Upper lobe of left lung (tissue), 6 donors: ENCODE results near the gene CACNG8. TPM values are rescaled to one million over a fixed set of nuclear protein-coding genes. Genes with fewer than 3 reads are reported as not detected.
A peak's percentile ranks its signal among the peaks of the same experiment; 100 is the strongest.

ENCODE experiments used
- ATAC-seq, 2 donors: fragments of 200-7000 bp; cut with Tn5 transposase; one replicate each; pipeline ENCODE4 v1.9.1; 2022; ENCODE audit warnings: mild to moderate bottlenecking in 2 of 2, moderate library complexity in 2 of 2; ENCODE audit not compliant: low FRiP score in 2 of 2
- DNase-seq, 2 donors: peaks; one replicate each; pipeline ENCODE4 v3.0.0-alpha.2; 2019 to 2020
- H3K27ac ChIP-seq, 4 donors: fragments of 200-600 bp; sonication (generic); one replicate each; pipeline ENCODE4 v1.5.1; 2016 to 2019
- H3K27me3 ChIP-seq, 4 donors: fragments of 200-600 bp; sonication (generic); one replicate each; pipeline ENCODE4 v1.5.1; 2017 to 2019
- H3K36me3 ChIP-seq, 4 donors: fragments of 200-600 bp; sonication (generic); one replicate each; pipeline ENCODE4 v1.5.1; 2016 to 2019
- H3K4me1 ChIP-seq, 4 donors: fragments of 200-600 bp; sonication (generic); one replicate each; pipeline ENCODE4 v1.5.1; 2018 to 2019
- H3K4me3 ChIP-seq, 4 donors: fragments of 200-600 bp; sonication (generic); one replicate each; pipeline ENCODE4 v1.5.1; 2017 to 2019; ENCODE audit warnings: mild to moderate bottlenecking in 2 of 4, moderate library complexity in 1 of 4
- H3K9me3 ChIP-seq, 4 donors: fragments of 200-600 bp; sonication (generic); one replicate each; pipeline ENCODE4 v1.5.1; 2018 to 2019
- CTCF ChIP-seq, 6 experiments: fragments of 450-650 bp in 4 of 6; fragments of 200-600 bp in 2 of 6; sonication (generic) in 2 of 6; IDR thresholded peaks; one replicate each; pipeline ENCODE4 v1.5.1; 2016 to 2019; ENCODE audit warnings: antibody characterized with exemption in 6 of 6
- EP300 ChIP-seq, 4 donors: sonication (generic); formaldehyde crosslinking; IDR thresholded peaks; one replicate each; pipeline ENCODE4 v1.5.1; 2017; ENCODE audit warnings: antibody characterized with exemption in 4 of 4, control low read depth in 2 of 4
- POLR2A ChIP-seq, 4 donors: fragments of 450-650 bp; IDR thresholded peaks; one replicate each; pipeline ENCODE4 v1.5.1; 2016 to 2017; ENCODE audit warnings: antibody characterized with exemption in 4 of 4, mild to moderate bottlenecking in 2 of 4
- POLR2AphosphoS5 ChIP-seq, 2 donors: sonication (generic); formaldehyde crosslinking; IDR thresholded peaks; one replicate each; pipeline ENCODE4 v1.5.1; 2017; ENCODE audit warnings: antibody characterized with exemption in 2 of 2
- WGBS, 2 donors: methylation state at CpG; one replicate each; pipeline ENCODE4 v1.1.5; 2017 to 2018; 5-methylcytosine and 5-hydroxymethylcytosine counted together
- total RNA-seq, 6 donors: library from RNA; depleted of rRNA in 4 of 6; stranded (reverse); fragments of >200 nt in 4 of 6; gene quantifications; one replicate each; pipeline versions ENCODE4 v1.1.0 to v1.2.1, GENCODE V29; 2016 to 2021
- donor health status: DM: no; HTN: no; CAD: no; lungs with moderate emphysema.
- donor health status: DM: no; HTN: yes; CAD: no; lungs with severe emphysema.

The CACNG8 gene
- total RNA-seq, 6 donors from 2014 or later, result 0.09 to 0.44 (median 0.26) TPM; not detected in 2

- H3K4me1 ChIP-seq, result peaks cover 0 to 13% (median 0%) of the 10 kb centered on the region in 4 donors
- H3K9me3 ChIP-seq, result no peaks in the 10 kb centered on the region
- 3 to 5% methylated on average over 10 of the region's 10 CpGs for WGBS, 2 donors
- H3K27ac ChIP-seq, result no peak overlapping the region
- peaks cover 2 to 54% (median 30%) of the 10 kb centered on the region in 4 donors for H3K27me3 ChIP-seq
- no peaks in the 10 kb centered on the region for H3K36me3 ChIP-seq
- ATAC-seq, result no peak
- H3K4me3 ChIP-seq, result no peak overlapping the region
- TF ChIP-seq CTCF (IDR thresholded peaks at IDR 0.05), result no peak
- TF ChIP-seq POLR2A (IDR thresholded peaks at IDR 0.05), result no peak
- TF ChIP-seq EP300 (IDR thresholded peaks at IDR 0.05), result no peak
- no peak for TF ChIP-seq POLR2AphosphoS5 (IDR thresholded peaks at IDR 0.05)
- no peak for DNase-seq
These were observed 2.5 kb upstream of the CACNG8 start for GRCh38 chr19:53960187-53960586.

DNA sequence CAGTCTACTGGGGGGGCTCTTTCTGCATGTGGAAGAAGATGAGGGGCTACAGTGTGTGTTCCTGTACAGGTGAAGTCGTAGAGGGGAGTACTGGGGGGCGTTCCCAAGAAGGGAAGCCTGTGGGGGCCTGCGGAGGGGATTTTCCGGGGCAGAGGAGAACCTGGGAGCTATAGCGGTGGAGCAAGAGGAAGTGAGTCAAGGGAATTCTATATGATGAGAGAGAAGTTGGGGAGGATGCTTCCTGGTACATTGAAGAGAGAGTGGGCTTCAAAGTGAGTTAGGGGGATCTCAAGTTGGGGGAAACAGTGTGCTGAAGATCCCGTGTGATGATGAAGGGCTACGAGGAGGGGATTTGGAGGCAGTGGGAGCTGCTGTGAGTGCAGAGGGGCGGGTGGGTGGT lies 1.9 kb upstream of the CACNG8 start:
- DNase-seq (no peak), ATAC-seq (no peak)
- TF ChIP-seq POLR2A (IDR thresholded peaks at IDR 0.05), result no peak
- TF ChIP-seq CTCF (IDR thresholded peaks at IDR 0.05), result no peak
- no peak for TF ChIP-seq EP300 (IDR thresholded peaks at IDR 0.05)
- TF ChIP-seq POLR2AphosphoS5 (IDR thresholded peaks at IDR 0.05), result no peak
- Histone ChIP-seq H3K27me3 (peaks cover 2 to 54% (median 30%) of the 10 kb centered on the region in 4 donors), H3K4me1 (peaks cover 0 to 13% (median 0%) of the 10 kb centered on the region in 4 donors), H3K9me3 (no peaks in the 10 kb centered on the region), H3K4me3 (no peak overlapping the region), H3K27ac (no peak overlapping the region), H3K36me3 (no peaks in the 10 kb centered on the region)
- WGBS, 2 donors, result 5 to 6% methylated on average over 8 of the region's 8 CpGs

DNA sequence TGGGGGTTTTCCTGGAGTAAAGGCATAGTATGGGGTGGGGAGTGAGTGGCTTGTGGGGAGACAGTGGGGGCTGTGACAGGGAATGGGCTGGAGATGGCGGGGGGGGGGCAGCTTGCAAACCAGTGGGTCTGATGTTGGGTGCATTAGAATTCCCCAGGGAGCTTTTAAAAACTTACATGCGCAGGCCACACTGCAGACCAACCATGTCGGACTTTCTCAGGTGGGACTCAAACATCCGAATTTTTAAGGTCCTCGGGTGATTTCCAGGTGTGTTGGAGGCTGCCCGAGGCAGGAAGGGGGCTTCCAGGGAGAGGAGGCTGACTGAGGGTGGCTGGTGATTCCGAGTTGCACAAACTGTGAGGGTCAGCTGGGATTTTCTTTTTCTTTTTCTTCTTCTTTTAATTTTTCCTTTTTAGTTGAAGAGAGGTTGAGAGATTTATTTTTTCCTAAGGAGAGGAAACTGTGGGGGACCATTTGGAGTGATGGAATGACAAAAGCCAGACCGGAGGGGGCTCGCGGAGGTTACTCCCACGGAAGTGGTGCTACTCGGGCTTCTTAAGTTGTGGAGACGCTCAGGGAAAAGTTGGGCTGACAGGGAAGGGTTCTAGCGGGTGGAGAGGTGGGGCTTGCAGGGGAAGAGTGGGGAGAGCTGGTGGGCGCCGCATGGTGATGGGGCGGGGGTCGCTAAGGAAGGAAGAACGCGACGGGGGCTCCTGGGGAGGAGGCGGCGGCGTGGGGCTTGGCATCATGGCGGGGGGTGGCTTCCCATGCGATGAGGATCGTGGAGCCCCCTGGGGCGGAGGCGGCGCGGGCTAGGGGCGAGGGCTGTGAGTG lies 997 bp upstream of the CACNG8 start:
- Histone ChIP-seq H3K4me1 (peaks cover 0 to 13% (median 0%) of the 10 kb centered on the region in 4 donors), H3K36me3 (no peaks in the 10 kb centered on the region), H3K9me3 (no peaks in the 10 kb centered on the region), H3K27me3 (peaks cover 2 to 54% (median 30%) of the 10 kb centered on the region in 4 donors), H3K27ac (no peak overlapping the region), H3K4me3 (no peak overlapping the region)
- ATAC-seq (no peak), DNase-seq (peak in 1 of 2 donors; percentile 70)
- no peak for TF ChIP-seq CTCF (IDR thresholded peaks at IDR 0.05)
- no peak for TF ChIP-seq POLR2A (IDR thresholded peaks at IDR 0.05)
- TF ChIP-seq POLR2AphosphoS5 (IDR thresholded peaks at IDR 0.05), result no peak
- no peak for TF ChIP-seq EP300 (IDR thresholded peaks at IDR 0.05)
- WGBS, 2 donors, result 4 to 5% methylated on average over 28 to 32 of the region's 32 CpGs

- Histone ChIP-seq H3K4me3 (peak overlapping the region in 1 of 4 donors; percentile 32), H3K9me3 (no peaks in the 10 kb centered on the region), H3K36me3 (no peaks in the 10 kb centered on the region), H3K4me1 (peaks cover 0 to 13% (median 0%) of the 10 kb centered on the region in 4 donors), H3K27ac (no peak overlapping the region), H3K27me3 (peaks cover 2 to 27% (median 16%) of the 10 kb centered on the region in 4 donors)
- no peak for ATAC-seq
- TF ChIP-seq EP300 (IDR thresholded peaks at IDR 0.05) (no peak), POLR2A (IDR thresholded peaks at IDR 0.05) (no peak), CTCF (IDR thresholded peaks at IDR 0.05) (no peak), POLR2AphosphoS5 (IDR thresholded peaks at IDR 0.05) (no peak)
- 57 to 62% methylated on average over 11 of the region's 11 CpGs for WGBS, 2 donors
- no peak for DNase-seq
These were observed 2.4 kb downstream of the CACNG8 start for GRCh38 chr19:53965091-53965490.
